Adrenal gland (tissue), 5 donors: ENCODE results near the gene KCNMA1.

ENCODE experiments used
- CTCF ChIP-seq, 6 experiments: fragments of 450-650 bp in 4 of 6; fragments of 200-600 bp in 2 of 6; sonication (generic) in 1 of 6; IDR thresholded peaks; 1 replicate in 5 of 6; 2 replicates in 1 of 6; pipeline versions ENCODE4 v1.5.1 to v1.8.0; 2016 to 2021; ENCODE audit warnings: antibody characterized with exemption in 6 of 6, mild to moderate bottlenecking in 2 of 6, moderate library complexity in 1 of 6
- POLR2A ChIP-seq, 2 donors: fragments of 450-650 bp; IDR thresholded peaks; one replicate each; pipeline ENCODE4 v1.6.1; 2017; ENCODE audit warnings: antibody characterized with exemption in 2 of 2, mild to moderate bottlenecking in 2 of 2, moderate library complexity in 1 of 2
- donor health status: DM: no; HTN: no; CAD: no.

DNA sequence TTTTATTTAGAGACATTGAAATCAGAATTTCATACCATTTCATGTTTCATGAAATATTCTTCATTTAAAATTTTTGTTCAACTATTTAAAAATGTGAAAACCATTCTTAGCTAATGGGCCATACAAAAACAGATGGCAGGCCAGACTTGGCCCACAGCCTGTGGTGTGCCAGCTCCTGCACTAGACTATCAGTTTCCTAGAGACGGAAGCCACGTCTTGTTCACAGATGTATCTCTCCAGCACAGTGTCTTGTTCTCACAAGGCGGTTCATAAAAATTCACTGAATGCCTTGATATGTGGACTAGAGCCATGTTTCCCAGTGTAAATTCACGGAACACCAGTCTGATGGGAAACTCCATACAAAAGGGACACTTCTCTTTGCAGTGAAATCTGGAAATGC lies 216.0 kb downstream of the KCNMA1 start:
- TF ChIP-seq POLR2A (IDR thresholded peaks at IDR 0.05) (no peak), CTCF (IDR thresholded peaks at IDR 0.05) (no peak)
